CD4-positive, alpha-beta T cell treated with Interleukin-4 for 1 hour (primary cell): ENCODE measurements around the gene SEMA4A.

Experiments
- DNase-seq, 2 donors: peaks; one replicate each; pipeline ENCODE4 v3.0.0-alpha.2; 2020 to 2022

The SEMA4A gene

GRCh38 chr1:156153362-156153761 lies at the start of gene SEMA4A:
SEMA4A (plus strand) TSS chr1:156153585; CDS start chr1:156154579, 994 bp downstream.
- DNase-seq: no peak

GRCh38 chr1:156104065-156104810 lies 49.1 kb upstream of the SEMA4A start:
- peak; percentile 88 to 89 for DNase-seq

- no peak for DNase-seq
Measured at GRCh38 chr1:156104861-156105832, 48.2 kb upstream of the SEMA4A start.

GRCh38 chr1:156106624-156107488 lies 46.5 kb upstream of the SEMA4A start:
- DNase-seq: no peak

GRCh38 chr1:156108057-156108456 lies 45.3 kb upstream of the SEMA4A start:
- DNase-seq: no peak

- DNase-seq: no peak
Measured at GRCh38 chr1:156108664-156109241, 44.6 kb upstream of the SEMA4A start.

GRCh38 chr1:156110252-156110651 lies 43.1 kb upstream of the SEMA4A start:
- DNase-seq: no peak

- DNase-seq: no peak
Measured at GRCh38 chr1:156111355-156111962, 41.9 kb upstream of the SEMA4A start.

GRCh38 chr1:156112276-156113137 lies 40.9 kb upstream of the SEMA4A start:
- DNase-seq: no peak

GRCh38 chr1:156113282-156113950 lies 40.0 kb upstream of the SEMA4A start:
- no peak for DNase-seq

GRCh38 chr1:156114101-156114918 lies 39.1 kb upstream of the SEMA4A start, which contains the start of gene LMNA:
LMNA (plus strand) TSS chr1:156114711; CDS start chr1:156114919, 208 bp downstream.
- DNase-seq: peak; percentile 85 to 88

GRCh38 chr1:156114919-156115513 lies 38.4 kb upstream of the SEMA4A start:
- no peak for DNase-seq

GRCh38 chr1:156115514-156116374 lies 37.6 kb upstream of the SEMA4A start:
- DNase-seq: peak in 1 of 2 donors; percentile 39

GRCh38 chr1:156116731-156117130 lies 36.7 kb upstream of the SEMA4A start:
- peak in 1 of 2 donors; percentile 21 for DNase-seq

- peak in 1 of 2 donors; percentile 30 for DNase-seq
Measured at GRCh38 chr1:156117414-156118176, 35.8 kb upstream of the SEMA4A start.

- peak in 1 of 2 donors; percentile 33 for DNase-seq
Measured at GRCh38 chr1:156118177-156118868, 35.1 kb upstream of the SEMA4A start.
